Right kidney (tissue), 9 donors: Measurements from ENCODE around the gene VWA5B1.
A peak's percentile ranks its signal among the peaks of the same experiment; 100 is the strongest.
"Not testable (repeated sequence)": the region's sequence is repeated elsewhere in the genome, so short reads cannot be mapped to it uniquely, and the experiment has no call there.

ENCODE experiments used
- DNase-seq: peaks from one replicate; pipeline ENCODE4 v3.0.0-alpha.2; 2016
- long read RNA-seq, 8 donors: transcript quantifications; one replicate each; lab custom pipeline, GENCODE V29; 2026

Gene VWA5B1, protein sequence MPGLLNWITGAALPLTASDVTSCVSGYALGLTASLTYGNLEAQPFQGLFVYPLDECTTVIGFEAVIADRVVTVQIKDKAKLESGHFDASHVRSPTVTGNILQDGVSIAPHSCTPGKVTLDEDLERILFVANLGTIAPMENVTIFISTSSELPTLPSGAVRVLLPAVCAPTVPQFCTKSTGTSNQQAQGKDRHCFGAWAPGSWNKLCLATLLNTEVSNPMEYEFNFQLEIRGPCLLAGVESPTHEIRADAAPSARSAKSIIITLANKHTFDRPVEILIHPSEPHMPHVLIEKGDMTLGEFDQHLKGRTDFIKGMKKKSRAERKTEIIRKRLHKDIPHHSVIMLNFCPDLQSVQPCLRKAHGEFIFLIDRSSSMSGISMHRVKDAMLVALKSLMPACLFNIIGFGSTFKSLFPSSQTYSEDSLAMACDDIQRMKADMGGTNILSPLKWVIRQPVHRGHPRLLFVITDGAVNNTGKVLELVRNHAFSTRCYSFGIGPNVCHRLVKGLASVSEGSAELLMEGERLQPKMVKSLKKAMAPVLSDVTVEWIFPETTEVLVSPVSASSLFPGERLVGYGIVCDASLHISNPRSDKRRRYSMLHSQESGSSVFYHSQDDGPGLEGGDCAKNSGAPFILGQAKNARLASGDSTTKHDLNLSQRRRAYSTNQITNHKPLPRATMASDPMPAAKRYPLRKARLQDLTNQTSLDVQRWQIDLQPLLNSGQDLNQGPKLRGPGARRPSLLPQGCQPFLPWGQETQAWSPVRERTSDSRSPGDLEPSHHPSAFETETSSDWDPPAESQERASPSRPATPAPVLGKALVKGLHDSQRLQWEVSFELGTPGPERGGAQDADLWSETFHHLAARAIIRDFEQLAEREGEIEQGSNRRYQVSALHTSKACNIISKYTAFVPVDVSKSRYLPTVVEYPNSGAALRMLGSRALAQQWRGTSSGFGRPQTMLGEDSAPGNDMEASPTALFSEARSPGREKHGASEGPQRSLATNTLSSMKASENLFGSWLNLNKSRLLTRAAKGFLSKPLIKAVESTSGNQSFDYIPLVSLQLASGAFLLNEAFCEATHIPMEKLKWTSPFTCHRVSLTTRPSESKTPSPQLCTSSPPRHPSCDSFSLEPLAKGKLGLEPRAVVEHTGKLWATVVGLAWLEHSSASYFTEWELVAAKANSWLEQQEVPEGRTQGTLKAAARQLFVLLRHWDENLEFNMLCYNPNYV
- long read RNA-seq, donor 1 = 0 reads
- long read RNA-seq, donor 2 = 0 reads
- long read RNA-seq, donor 3 = 0 reads
- long read RNA-seq, donor 4 = 0 reads
- long read RNA-seq, donor 5 = 0 reads
- long read RNA-seq, donor 6 = 0 reads
- long read RNA-seq, donor 7 = 0 reads
- long read RNA-seq, donor 8 = 0 reads

DNA sequence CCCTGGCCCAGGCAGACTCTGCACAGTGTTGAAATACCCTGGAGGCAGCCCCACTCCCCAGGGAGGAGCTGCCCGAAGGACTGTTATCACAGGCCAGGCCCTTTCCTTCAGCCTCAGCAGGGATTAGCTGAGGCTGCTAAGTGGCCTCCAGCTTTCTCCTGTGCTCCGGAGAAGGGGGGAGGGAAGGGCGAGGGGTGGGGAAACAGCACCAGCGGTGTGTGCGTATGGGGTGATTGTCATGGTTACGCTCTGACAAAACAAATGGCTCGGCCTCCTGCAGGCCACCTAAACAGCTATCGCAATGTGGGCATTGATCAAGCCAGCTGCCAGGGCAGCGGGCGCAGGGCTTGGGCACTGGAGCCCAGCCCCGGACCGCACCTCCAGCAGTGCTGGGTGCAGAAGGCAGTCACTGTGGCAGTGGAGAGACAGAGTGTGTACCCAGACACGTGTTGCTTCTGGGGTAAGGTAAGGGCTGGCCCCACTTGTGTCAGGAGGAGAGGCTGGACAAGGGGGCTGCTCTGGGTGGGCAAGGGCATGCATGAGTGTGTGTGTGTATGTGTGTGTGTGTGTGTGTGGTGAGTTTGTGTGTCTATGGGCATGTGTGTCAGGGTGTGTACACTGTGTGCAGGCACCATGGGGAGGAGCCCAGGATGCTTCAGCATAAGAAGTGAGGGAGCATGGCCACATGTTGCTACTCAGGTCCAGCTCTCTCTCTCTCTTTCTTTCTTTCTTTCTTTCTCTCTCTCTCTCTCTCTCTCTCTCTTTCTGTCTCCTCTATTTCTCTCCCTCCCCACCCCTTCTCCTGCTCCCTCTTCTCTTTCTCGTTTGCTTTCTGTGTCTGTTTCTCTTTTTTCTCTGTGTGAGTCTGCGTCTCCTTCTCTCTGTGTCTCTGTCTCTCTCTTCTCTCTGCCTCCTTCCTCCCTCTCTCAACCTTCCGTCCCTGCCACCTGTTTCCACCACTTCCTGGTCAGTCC is at the start of gene VWA5B1:
TSS of gene VWA5B1 (plus strand) at position 252 of the 974 bp plus-strand sequence. CDS start 19,727 bp downstream, outside the sequence.
- DNase-seq = peak; percentile 51

DNA sequence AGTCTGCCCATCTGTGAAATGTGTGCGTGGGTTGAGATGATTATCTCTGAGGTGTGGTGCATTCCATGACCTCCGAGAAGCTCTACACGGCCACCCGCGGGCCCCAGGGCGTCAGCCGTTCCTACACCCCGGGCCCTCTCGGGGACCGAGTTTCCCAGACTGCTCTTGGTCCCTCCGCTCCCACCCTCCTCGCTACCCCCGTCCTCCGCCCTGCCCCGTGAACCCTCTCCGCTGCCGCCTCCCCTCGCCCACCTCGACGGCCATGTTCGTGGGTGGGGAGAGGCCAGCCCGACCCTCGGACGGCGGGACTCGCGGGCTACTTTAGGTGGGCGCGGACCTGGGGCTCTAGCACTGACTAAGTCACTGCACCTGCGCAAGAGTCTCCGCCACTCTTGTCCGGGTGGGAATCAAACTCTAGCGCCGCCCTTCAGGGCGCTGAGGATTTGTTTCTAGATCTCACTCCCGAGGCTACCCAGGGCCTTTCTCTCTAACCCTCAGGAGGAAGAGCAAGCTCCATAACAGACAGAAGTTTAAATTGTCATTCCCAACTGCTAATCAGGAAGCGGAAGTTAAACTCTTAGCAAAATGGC is 47.7 kb upstream of the VWA5B1 start:
- no peak for DNase-seq

DNA sequence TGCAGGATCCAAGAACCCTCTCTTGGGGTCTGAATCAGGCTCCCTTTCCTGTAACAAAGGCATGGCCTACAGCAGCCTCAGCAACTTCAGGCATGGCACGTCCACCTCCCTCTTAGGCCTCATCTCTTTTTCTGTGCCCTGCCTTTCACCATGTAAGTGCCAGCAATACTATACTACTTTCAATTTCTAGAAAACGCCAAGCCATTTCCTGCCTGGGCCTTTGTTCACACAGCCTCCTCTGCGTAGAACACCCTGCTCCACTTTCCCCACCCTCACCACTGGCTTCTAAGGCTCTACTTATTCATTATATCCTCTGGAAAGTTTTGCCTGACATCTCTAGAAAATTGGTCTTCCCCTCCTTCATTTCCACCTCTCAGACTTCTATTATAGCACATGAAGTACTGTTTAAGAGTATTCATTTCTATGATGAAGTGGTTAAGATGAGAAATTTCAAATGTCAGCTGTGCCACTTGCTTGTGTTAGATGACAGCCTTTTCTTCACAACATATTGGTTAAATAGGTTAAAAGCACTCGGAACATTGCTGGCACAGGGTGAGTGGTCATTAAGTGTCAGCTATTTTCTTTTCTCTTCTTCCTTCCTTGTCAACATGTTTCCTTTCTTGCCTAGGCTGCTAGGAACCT is 41.6 kb upstream of the VWA5B1 start:
- no peak for DNase-seq

DNA sequence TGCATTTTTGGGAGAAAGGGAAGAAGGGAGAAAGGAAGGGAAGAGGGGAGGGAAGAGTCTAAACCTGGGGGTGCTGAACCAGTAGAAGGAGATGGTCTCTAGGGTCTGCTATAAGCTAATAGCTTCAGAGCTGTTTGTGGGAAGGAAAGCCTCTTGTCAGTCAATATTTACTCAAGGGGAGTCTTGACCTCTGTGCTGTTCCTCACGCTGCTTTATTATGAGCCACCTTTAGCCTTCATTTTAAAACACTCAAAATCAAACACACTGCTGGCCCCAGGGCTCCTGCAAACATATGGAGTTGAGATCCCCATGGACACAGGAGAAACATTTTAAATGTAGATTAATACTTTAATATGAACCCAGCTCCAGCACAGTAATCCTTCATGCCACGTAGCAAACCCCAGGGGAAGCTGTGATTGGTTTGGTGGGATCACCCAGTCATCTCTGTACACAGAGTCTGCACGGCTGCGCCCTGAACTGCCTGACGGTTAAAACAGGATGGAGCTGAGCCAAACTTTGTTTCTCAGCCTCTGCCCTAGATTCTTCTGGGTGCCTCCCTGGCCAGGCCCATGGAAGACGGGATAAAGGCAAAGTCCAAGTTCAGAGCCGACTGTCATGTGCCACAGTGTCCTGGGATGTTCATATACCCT is 40.2 kb upstream of the VWA5B1 start:
- DNase-seq = no peak

DNA sequence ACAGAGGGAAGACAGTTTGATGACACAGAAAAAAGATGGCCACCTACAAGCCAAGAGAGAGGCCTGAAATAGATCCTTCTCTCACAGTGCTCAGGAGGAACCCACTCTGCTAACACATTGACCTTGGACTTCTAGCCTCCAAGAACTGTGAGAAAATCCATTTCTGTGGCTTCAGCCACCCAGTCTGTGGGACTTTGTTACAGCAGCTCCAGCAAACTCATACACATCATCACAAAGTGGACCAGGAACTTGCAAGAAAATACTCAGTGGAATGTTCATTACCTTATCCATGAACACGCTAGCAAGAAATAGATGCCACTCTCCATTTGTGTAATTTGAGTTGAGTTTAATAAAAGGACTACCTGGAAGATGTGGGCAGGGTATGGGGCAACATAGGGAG is 38.1 kb upstream of the VWA5B1 start:
- no peak for DNase-seq

DNA sequence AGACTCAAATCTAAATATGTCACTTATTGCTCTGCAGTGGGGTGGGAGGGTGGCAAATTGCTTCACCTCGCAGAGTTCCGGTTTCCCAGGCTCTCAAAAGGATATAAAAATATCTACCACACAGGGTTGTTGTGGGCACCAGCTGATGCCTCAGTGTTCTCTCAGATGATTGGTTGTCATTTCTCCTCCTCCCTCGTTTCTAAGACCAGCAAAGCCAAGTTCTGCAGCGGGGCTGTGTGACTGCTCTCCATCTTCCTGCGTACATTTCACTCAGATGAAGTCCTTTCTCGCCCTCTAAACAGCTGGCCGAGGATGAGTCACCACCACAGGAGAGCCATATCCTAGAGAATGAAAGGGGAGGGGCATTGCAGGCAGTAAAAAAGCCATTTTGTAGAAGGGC is 35.0 kb upstream of the VWA5B1 start:
- DNase-seq = no peak

DNA sequence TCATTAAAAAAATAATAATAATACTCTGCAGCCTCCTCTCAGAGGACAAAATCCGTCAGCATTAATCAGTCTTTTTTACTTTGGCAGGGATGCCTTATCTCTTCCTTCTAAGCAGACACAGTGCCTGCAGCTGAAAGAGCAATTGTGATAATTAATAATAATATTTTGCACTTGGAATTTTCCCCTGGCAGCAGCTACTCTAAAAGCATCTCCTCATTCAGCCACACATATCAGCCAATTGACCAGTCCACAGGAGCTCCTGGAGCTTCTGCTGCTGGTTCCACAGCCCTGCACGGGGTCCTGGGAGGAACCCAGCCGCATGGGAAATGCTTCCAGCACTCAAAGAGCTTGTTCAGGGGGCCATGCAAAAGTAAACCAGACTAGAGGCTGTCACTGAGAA is 31.0 kb upstream of the VWA5B1 start:
- DNase-seq = no peak

DNA sequence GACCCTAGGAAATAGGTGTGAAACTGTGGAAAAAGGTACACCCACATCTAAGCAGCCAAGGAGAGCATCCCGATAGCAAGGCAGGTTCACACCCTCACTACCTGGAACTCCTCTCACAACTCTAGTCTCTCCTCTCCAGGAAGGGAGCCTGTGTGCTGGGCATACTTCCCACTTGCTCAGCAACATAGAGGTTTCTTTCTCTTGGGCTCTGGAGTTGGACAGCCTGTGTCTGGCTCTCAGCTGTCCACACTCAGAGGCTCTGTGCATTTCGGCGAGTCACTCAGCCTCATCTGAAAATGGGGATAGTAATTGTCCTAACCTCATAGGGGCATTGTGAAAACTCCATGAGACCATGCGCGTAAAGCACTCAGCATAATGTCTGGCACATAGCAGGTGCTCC is 29.6 kb upstream of the VWA5B1 start:
- DNase-seq = no peak

DNA sequence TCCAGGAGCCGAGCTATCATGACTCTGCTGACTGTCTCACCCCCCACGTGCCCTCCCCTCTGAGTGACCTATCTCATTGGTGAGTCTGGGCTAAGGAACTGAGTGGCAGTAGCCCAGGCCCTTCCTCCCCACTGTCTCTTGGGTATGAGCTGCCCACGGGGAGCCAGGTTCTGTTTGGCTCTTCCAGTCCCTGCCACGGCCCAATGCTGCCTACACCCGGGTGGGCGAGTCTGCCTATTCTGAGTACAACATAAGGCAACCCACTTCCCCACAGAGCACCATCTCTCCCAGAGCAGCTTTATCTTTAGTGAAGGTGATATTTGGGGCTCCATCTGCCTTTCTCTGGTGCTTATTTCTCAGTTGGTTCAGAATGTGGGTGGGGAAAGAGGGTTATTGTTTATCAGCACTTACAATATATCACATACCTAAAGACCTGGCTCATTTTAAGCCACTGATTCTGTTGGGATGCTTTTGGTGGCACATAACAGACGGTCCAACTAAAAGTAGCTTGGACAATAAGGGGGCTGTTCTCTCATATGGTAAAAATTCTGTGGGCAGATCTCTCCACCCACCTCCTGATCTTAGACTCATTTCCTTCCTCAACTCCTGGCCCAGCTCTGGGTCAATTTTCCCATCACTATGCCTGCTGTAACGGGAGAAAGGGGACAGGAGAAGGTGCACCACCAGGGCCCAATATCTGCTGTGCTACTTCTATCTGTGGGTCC is 27.7 kb upstream of the VWA5B1 start:
- DNase-seq = no peak

DNA sequence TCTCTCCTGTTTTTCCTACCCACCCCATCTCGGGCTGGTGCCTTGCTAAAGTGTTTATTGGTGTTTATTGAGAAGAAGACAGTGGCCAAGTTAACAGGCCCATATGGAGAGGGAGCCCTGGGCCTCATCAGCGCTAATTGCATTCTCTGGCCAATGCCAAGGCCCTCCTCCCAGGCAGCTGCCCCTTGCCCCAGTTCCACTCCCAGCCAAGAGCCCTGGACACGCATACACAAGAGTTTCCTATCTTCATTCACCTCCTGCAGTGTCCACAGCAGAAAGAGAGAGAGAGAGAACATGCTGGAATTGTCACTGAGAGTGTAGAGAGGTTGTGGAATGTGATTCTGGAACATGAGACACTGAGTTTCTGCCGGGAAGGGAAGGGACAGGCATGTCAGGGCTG is 25.4 kb upstream of the VWA5B1 start:
- no peak for DNase-seq

DNA sequence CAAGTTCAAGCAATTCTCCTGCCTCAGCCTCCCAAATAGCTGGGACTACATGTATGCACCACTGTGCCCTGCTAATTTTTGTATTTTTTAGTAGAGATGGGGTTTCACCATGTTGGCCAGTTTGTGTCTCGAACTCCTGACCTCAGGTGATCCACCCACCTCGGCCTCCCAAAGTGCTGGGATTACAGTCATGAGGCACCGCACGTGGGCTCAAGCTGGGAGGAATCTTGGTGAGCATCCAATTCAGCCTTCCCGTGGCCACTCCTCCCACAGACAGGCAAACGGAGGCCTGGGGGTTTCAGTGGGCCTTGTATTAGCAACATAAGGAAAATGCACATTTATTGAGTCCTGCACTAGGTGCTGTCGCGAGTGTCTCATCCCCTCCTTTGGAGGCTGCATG is 24.5 kb upstream of the VWA5B1 start:
- DNase-seq = no peak

DNA sequence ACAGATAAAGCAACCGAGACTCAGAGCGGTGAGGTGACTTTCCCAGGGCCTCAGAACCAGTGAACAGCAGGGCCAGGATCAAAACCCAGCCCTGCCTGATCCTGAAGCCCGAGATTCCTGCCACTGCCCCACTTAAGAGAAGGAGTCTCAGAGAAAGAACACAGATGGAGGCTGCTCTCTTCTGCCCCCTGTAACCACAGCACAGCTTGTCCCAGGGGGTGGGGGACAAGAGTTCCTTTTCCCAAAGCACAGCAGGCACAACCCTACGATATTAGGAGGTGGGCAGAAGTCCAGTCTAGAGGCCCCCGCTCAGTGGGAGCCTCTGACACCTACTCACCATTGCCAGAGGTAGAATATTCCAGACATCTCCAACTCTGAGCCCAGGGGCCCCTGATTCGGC is 24.0 kb upstream of the VWA5B1 start:
- DNase-seq = no peak

DNA sequence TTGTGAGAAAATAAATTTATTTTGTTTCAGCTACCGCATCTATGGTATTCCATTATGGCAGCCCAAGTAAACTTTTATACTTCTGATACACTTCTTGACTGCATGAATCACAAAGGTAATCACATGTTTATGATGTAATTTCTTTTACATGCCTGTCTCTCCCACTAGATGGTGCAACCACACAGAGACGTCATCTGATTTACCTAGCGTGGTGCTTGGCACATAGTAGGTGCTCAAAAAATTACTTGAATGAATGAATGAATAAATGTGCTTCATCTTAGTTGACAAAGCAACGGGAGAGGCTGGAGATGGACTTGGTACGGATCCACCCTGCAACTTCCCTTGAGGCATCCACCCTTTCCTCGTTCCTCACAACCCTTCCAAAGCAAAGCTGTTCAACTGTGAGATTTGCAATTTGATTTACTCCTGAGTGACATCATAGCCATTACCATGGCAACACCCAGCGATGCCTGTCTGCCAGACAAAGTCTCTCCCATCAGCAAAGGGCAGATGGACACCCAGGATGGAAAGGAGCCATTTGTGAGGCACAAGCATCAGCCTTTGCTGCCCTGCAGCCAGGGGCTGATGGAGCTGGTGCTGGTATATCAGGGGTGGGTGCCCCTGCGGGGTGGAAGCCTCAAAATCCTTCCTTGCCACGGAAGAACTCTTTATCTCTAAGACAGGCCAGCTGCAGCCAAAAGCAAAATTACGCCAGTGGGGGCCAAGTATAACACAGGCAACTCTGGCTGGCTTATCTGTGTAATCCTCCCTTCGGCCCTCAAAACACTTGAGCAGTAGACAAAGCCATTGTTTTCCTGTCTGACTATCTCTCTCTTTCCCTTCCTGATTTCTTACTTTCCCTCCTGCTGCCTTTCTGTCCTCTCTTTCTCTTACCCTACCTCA is 18.9 kb upstream of the VWA5B1 start:
- no peak for DNase-seq

DNA sequence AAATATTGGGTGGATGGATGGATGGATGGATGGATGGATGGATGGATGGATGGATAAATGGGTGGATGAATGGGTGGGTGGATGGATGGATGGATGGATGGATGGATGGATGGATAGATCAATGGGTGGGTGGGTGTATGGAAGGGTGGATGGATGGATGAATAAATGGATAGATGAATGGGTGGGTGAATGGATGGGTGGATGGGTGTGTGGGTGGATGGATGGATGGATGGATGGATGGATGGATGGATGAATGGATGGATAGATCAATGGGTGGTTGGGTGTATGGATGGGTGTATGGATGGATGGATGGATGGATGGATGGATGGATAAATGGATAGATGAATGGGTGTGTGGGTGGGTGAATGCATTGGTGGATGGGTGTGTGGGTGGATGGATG is 17.0 kb upstream of the VWA5B1 start:
- DNase-seq = not testable (repeated sequence)

DNA sequence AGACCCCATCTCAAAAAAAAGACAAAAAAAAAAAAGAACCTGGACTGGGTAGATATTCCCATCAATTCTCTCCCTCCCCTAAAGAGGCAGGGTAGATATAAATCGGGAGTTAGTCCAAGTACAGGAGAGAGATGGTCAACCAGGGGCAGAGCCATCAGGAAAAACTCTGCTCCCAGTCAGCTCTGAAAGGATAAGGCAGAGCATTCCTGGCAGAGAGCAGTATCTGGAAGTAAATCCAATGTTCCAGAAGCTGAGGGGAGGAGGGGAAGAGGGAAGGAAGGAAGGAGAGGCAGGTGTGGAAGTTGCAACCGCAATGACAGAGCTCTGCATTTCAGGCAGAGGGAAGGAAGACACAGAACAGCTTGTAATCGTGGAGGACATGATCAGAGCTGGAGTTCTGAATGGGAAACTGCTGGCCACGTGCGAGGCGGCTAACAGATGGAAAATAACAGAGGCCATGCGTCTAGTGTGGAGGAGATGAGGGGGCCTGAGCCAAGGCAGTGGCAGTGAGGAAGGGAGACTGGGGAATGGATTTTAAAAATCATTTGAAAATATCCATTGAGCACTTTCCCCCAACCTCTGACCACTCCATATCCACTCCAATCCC is 15.3 kb upstream of the VWA5B1 start:
- no peak for DNase-seq

DNA sequence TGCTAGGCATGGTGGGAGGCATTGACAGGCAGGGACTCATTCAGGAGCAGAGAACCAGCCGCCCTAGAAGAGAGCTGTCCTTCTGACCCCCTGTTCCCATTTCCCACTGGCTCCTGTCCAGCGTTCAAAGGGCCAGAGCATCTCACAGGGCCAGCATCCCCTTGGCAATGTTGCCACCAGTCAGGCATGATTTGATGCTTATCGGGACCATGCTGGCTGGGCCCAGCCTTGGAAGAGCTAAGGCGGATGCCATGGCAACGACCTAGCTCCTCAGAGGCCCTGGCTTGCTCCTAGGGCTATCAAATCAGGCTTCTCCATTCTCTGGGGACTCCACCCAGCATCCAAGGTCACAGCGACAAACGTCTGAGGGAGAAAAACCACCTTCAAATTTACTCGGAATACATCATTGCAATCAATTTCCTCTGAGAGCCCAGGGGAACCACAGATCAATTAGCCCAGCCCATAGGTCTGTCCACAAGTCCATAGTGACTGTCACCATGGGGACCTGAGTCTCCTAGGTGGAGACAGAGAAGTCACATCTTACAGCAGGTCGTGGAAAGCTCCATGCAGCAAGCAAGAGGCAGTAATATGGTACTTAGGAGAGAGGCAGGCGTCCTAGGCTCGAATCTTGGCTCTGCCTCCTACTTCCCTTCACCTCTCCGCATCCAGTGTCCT is 14.1 kb upstream of the VWA5B1 start:
- no peak for DNase-seq

DNA sequence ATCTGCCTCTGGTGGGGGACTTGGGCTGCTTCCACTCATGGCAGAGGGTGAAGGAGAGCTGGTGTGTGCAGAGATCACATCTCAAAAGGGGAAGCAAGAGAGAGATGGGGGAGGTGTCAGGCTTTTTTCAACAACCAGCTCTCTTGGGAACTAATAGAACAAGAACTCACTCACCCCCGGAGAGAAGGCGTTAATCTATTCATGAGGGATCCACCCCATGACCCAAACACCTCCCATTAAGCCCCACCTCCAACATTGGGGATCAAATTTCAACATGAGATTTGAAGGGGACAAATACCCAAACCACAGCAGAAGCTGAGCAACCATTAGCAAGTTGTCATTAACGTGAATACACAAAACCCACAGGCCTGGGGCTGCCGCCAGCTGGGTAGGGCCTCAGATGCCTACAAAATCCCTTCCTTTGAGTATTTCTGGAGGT is 12.0 kb upstream of the VWA5B1 start:
- DNase-seq = no peak
